NK-92 (cell line): ENCODE data around the gene FXYD3.
"Not testable (repeated sequence)": the region's sequence is repeated elsewhere in the genome, so short reads cannot be mapped to it uniquely, and the experiment has no call there.

Experiments used
- DNase-seq: peaks from one replicate; lab custom pipeline; 2025; ENCODE audit not compliant: unreplicated experiment; lab: John Stamatoyannopoulos, UW

FXYD3 gene

GRCh38 chr19:35123573-35123972 lies 8.0 kb downstream of the FXYD3 start:
- no peak for DNase-seq

- DNase-seq = no peak
These were observed 8.8 kb downstream of the FXYD3 start for GRCh38 chr19:35124098-35125060.

GRCh38 chr19:35125270-35125717 lies 9.7 kb downstream of the FXYD3 start:
- no peak for DNase-seq

DNA sequence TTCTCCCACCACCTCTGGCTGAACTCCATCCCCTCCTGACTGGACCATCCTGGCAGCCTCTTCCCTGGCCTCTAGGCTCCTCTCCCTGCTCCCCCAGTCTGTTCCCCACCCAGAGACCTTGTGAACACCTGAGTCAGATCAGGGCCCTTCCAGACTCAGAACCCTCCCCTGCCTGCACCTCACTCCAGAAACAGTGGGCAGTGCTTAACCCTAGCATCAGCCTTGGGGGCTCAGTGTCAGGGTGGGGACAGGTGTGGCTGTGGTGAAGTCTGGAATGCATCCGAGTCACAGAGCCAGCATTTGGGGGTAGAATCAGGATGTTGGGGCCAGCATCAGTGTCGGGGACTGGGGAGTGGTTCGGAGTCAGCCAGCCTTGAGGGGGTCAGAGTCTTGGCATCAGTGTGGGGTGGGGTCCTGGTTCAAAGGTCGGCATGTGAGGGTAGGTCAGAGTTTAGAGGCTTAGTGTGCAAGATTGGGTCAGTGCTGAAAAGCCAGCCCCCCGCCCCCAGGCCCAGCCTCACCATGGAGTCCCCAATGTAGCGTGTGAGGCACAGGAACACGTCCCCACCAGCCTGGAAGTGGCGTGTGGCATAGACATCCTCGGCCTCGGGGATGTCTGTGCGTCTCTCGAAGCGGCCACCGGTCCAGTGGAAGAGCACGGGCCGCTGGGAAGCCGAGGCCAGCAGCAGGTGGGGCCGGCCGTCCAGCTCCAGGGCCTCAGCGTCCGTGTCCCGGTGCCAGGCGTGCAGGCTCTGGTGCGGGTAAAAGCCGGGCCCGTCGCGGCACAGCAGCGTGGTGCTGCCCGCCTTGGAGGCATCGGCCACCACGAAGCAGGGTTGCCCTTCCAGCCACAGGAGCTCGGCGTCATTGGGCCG lies 10.4 kb downstream of the FXYD3 start:
- DNase-seq = no peak

GRCh38 chr19:35126624-35126959 lies 11.0 kb downstream of the FXYD3 start:
- DNase-seq = no peak

GRCh38 chr19:35127871-35128270 lies 12.2 kb downstream of the FXYD3 start:
- DNase-seq = no peak

DNA sequence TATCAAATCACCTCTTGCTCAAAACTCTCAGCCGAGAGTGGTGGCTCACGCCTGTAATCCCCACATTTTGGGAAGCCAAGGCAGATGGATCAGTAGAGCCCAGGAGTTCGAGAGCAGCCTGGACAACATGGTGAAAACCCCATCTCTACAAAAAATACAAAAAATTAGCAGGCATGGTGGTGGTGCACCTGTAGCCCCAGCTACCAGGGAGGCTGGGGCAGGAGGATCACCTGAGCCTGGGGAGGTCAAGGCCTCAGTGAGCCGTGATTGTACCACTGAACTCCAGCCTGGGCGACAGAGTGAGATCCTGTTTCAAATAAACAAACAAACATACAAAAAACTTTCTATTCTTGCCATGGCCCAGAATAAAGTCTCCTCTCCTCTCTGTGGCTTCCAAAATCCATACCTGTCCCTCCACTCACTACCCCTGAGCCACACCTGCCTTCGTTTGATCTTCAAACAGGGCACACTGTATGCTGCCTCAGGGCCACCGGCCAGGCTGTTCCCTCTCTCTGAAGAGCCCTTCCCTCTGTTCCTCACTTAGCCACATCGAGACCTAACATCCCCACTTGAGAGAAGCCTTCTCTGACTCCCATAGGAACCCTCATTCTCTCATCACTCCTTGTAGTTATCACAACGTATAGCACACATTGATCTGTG lies 12.9 kb downstream of the FXYD3 start:
- no peak for DNase-seq

- not testable (repeated sequence) for DNase-seq
These were observed 14.2 kb downstream of the FXYD3 start for GRCh38 chr19:35129724-35130274.

GRCh38 chr19:35130761-35131720 lies 15.4 kb downstream of the FXYD3 start:
- no peak for DNase-seq

GRCh38 chr19:35132254-35132653 lies 16.6 kb downstream of the FXYD3 start:
- DNase-seq = no peak

- no peak for DNase-seq
These were observed 18.2 kb downstream of the FXYD3 start for GRCh38 chr19:35133826-35134225.

GRCh38 chr19:35134601-35135242 lies 19.1 kb downstream of the FXYD3 start, which contains the start of gene LGI4:
TSS of gene LGI4 (minus strand) at chr19:35135059. CDS start at chr19:35134680, 379 bp downstream.
- no peak for DNase-seq

DNA sequence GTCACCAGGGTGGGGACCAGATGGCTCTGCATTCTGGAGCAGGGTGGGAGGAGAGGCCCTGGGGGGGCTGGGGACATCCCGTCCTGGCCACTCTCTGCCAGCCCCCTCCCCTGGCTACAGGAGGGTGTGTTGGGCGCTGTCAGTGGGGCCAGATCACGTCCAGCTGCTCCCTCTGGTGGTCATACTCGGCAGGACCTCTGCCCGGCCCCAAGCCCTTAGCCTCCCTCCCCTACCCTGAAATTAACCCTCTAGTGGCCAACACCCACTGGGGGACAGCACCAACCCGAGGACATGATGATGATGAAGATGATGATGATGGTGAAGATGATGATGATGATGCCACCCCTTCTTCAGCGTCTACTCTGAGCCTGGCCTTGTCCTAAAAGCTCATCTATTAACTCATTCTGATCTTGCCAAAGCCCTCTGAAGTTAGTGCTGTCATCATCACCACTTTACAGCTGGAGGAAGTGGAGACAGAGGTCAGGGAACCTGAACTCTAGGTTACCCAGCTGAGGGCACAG lies 19.8 kb downstream of the FXYD3 start:
- DNase-seq = no peak

DNA sequence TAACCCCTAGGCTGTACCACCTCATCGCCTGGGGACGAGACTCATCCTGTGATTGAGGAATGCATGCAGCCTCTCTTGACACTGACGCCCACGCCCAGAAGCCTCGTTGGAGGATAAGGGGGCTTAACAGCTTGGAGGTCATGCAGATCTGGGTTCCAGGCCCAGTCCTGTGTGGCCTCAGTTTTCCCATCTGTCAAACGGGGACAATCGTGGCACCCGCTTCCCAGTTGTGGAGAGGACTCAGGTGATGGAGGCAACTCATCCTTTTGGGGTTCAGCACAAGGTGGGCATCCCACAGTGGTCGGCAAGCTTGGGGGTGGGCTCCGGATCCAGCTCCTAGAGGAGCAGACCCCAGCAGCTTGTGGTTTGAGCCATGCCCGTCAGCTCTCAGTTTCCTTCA lies 20.6 kb downstream of the FXYD3 start:
- no peak for DNase-seq

DNA sequence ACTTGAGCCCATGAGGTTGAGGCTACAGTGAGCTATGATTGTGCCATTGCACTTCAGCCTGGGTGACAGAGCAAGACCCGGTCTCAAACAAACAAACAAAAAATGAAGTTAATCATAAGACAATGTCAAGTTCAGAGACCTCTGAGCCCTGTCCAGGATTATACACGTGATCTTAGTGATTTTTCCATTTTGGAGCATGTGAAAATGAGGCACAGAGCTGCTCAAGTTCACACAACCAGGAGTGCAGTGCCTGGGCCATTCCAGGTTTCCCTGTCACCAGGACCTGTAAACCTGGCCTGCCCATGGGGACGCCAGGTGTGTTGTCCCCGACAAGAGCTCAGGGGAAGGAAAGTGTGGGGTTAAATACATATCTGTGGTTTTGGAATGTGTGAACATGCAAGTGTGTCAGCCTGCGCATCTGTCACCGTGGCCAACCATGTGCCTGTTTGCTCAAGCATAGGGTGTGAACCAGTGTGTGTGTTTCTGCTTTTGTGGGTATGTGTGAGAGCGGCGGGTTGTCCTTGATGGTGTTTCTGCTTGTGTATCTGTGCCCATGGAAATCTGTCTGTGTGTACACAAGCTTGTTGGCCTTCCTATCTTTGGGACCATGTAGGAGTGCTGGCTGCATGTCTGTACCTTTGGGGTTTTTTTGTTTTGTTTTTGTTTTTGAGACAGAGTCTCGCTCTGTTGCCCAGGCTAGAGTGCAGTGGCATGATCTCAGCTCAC lies 21.5 kb downstream of the FXYD3 start:
- DNase-seq = no peak

- no peak for DNase-seq
These were observed 22.8 kb downstream of the FXYD3 start, which contains the start of gene FXYD1 for GRCh38 chr19:35138305-35138892. TSS of gene FXYD1 (plus strand) at chr19:35138824. CDS start at chr19:35140080, 1,256 bp downstream.

- DNase-seq = no peak
These were observed 24.8 kb downstream of the FXYD3 start for GRCh38 chr19:35140207-35140961.
